ENCODE results near the gene NIPAL3.

NIPAL3 gene

DNA sequence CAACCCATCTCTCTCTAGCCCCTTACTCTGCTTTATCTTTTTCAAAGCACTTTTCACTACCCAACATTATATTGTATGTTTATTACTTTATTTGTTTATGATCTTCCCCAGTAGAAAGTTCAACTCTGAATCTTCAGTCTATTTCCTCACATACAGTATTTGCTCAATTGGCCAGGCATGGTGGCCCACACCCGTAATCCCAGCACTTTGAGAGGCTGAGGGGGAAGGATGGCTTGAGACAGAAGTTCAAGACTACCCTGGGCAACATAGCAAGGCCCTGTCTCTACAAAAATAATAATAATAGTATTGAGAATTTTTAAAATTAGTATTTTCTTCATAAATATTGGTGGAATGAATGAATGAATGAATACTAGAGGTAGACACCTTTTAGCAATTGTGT lies 3.2 kb upstream of the NIPAL3 start:
- no peak for ATAC-seq
- TF ChIP-seq CSDC2 (CRISPR knock-in tag; IDR thresholded peaks at IDR 0.05) (no peak), ZNF70 (CRISPR knock-in tag; IDR thresholded peaks at IDR 0.05) (no peak), SNAI2 (CRISPR knock-in tag; IDR thresholded peaks at IDR 0.05) (no peak), PPARA (CRISPR knock-in tag; IDR thresholded peaks at IDR 0.05; ENCODE audit: borderline replicate concordance) (no peak), ZNF565 (CRISPR knock-in tag; conservative IDR thresholded peaks at IDR 0.05; ENCODE audit: low read depth) (no peak), TCF4 (CRISPR knock-in tag; IDR thresholded peaks at IDR 0.05; ENCODE audit: borderline replicate concordance) (no peak), ZFP3 (CRISPR knock-in tag; IDR thresholded peaks at IDR 0.05) (no peak), ZNF8 (CRISPR knock-in tag; IDR thresholded peaks at IDR 0.05) (no peak), ISL1 (CRISPR knock-in tag; IDR thresholded peaks at IDR 0.05) (no peak), BACH2 (CRISPR knock-in tag; IDR thresholded peaks at IDR 0.05; ENCODE audit: borderline replicate concordance) (no peak), ZFP30 (CRISPR knock-in tag; IDR thresholded peaks at IDR 0.05) (no peak), ESRRG (CRISPR knock-in tag; IDR thresholded peaks at IDR 0.05) (no peak), OSR1 (CRISPR knock-in tag; IDR thresholded peaks at IDR 0.05) (no peak)
- TF ChIP-seq, protein P1, sequence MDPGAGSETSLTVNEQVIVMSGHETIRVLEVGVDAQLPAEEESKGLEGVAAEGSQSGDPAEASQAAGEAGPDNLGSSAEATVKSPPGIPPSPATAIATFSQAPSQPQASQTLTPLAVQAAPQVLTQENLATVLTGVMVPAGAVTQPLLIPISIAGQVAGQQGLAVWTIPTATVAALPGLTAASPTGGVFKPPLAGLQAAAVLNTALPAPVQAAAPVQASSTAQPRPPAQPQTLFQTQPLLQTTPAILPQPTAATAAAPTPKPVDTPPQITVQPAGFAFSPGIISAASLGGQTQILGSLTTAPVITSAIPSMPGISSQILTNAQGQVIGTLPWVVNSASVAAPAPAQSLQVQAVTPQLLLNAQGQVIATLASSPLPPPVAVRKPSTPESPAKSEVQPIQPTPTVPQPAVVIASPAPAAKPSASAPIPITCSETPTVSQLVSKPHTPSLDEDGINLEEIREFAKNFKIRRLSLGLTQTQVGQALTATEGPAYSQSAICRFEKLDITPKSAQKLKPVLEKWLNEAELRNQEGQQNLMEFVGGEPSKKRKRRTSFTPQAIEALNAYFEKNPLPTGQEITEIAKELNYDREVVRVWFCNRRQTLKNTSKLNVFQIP (CRISPR knock-in tag; IDR thresholded peaks at IDR 0.05; ENCODE audit: borderline replicate concordance, low read depth) = no peak
- TF ChIP-seq, protein P2, sequence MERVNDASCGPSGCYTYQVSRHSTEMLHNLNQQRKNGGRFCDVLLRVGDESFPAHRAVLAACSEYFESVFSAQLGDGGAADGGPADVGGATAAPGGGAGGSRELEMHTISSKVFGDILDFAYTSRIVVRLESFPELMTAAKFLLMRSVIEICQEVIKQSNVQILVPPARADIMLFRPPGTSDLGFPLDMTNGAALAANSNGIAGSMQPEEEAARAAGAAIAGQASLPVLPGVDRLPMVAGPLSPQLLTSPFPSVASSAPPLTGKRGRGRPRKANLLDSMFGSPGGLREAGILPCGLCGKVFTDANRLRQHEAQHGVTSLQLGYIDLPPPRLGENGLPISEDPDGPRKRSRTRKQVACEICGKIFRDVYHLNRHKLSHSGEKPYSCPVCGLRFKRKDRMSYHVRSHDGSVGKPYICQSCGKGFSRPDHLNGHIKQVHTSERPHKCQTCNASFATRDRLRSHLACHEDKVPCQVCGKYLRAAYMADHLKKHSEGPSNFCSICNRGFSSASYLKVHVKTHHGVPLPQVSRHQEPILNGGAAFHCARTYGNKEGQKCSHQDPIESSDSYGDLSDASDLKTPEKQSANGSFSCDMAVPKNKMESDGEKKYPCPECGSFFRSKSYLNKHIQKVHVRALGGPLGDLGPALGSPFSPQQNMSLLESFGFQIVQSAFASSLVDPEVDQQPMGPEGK (CRISPR knock-in tag; IDR thresholded peaks at IDR 0.05; ENCODE audit: borderline replicate concordance) = no peak
- TF ChIP-seq, protein P3, sequence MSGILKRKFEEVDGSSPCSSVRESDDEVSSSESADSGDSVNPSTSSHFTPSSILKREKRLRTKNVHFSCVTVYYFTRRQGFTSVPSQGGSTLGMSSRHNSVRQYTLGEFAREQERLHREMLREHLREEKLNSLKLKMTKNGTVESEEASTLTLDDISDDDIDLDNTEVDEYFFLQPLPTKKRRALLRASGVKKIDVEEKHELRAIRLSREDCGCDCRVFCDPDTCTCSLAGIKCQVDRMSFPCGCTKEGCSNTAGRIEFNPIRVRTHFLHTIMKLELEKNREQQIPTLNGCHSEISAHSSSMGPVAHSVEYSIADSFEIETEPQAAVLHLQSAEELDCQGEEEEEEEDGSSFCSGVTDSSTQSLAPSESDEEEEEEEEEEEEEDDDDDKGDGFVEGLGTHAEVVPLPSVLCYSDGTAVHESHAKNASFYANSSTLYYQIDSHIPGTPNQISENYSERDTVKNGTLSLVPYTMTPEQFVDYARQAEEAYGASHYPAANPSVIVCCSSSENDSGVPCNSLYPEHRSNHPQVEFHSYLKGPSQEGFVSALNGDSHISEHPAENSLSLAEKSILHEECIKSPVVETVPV (CRISPR knock-in tag; IDR thresholded peaks at IDR 0.05) = no peak

DNA sequence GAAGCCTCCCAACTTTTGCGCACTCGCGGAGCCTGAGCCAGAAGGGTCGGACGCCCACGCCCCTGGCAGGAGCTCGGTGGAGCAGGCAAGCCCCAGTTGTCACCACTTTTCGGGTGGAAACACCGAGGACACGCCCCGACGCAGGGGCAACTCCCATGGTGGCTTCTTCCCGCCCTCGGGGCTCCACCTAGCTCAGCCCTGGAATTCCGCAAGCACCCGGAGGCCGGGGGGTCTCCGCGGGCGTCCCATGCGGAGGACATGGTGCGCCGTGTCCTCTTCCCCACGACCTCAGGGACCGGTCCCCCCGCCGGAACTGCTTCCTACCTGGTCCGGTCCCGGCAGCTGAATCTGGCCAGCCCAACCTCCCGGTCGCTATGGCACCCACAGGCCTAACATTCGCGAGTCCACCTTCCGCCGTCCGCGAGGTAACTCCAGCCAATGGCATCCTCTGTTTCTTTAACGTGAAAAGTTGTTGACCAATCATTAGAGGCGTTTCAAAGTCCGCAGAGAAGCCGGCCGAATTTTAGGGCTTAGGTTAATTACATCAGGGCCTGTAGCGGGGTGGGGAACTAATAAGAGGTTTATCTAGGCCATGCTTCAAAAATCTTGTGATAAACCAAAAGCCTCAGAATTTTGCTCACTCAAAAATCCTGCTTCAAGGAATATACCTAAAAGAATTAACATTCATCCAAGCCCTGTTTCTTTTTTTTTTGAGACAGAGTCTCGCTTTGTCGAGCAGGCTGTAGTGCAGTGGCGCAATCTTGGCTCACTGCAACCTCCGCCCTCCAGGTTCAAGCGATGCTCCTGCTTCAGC lies 2.0 kb upstream of the NIPAL3 start, which contains the start of gene STPG1:
STPG1 (minus strand) TSS at position 433 of the 814 bp plus-strand sequence. CDS start 12,394 bp downstream, outside the sequence.
- peak; percentile 64 for ATAC-seq
- TF ChIP-seq ARNTL (CRISPR knock-in tag; IDR thresholded peaks at IDR 0.05; ENCODE audit: borderline replicate concordance, low read depth) = no peak
- TF ChIP-seq BACH2 (CRISPR knock-in tag; IDR thresholded peaks at IDR 0.05; ENCODE audit: borderline replicate concordance) = no peak
- TF ChIP-seq, protein P2 (CRISPR knock-in tag; IDR thresholded peaks at IDR 0.05; ENCODE audit: borderline replicate concordance) = no peak
- TF ChIP-seq, protein P1 (CRISPR knock-in tag; IDR thresholded peaks at IDR 0.05; ENCODE audit: borderline replicate concordance, low read depth) = no peak

DNA sequence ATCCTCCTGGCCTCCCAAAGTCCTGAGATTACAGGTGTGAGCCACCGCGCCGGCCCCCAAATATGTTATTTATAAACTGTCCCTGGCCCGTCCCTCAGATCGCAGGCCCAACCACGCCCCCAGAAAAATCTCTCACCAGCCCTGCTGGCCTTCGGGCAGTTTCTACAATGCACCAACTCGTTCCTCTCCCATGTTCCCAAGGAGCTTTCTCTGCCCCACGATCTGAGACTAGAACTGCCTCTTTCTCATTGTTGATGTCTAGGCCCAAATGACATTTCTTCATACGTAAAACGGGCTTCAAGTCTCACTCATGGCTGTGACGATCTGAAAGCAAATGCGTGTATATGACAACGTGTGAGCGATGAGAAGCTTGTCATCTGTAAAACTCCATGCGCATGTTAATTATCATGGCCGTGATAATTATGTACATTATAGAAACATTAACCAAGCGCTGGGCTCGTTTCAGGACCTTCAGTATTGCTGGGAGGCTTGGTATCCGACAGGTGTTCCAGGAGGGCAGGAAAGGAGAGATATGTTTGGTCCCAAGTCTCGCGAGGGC lies 748 bp upstream of the NIPAL3 start:
- no peak for ATAC-seq
- TF ChIP-seq OSR1 (CRISPR knock-in tag; IDR thresholded peaks at IDR 0.05) = no peak
- no peak for TF ChIP-seq ARNTL (CRISPR knock-in tag; IDR thresholded peaks at IDR 0.05; ENCODE audit: borderline replicate concordance, low read depth)
- TF ChIP-seq, protein P1 (CRISPR knock-in tag; IDR thresholded peaks at IDR 0.05; ENCODE audit: borderline replicate concordance, low read depth) = no peak
- TF ChIP-seq ZNF565 (CRISPR knock-in tag; conservative IDR thresholded peaks at IDR 0.05; ENCODE audit: low read depth) = no peak
- TF ChIP-seq BACH2 (CRISPR knock-in tag; IDR thresholded peaks at IDR 0.05; ENCODE audit: borderline replicate concordance) = no peak
- TF ChIP-seq, protein P4, sequence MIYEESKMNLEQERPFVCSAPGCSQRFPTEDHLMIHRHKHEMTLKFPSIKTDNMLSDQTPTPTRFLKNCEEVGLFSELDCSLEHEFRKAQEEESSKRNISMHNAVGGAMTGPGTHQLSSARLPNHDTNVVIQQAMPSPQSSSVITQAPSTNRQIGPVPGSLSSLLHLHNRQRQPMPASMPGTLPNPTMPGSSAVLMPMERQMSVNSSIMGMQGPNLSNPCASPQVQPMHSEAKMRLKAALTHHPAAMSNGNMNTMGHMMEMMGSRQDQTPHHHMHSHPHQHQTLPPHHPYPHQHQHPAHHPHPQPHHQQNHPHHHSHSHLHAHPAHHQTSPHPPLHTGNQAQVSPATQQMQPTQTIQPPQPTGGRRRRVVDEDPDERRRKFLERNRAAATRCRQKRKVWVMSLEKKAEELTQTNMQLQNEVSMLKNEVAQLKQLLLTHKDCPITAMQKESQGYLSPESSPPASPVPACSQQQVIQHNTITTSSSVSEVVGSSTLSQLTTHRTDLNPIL (CRISPR knock-in tag; IDR thresholded peaks at IDR 0.05; ENCODE audit: low read depth) = no peak
- no peak for TF ChIP-seq SNAI2 (CRISPR knock-in tag; IDR thresholded peaks at IDR 0.05)
- no peak for TF ChIP-seq TOX (CRISPR knock-in tag; IDR thresholded peaks at IDR 0.05; ENCODE audit: borderline replicate concordance)
- no peak for TF ChIP-seq ISL1 (CRISPR knock-in tag; IDR thresholded peaks at IDR 0.05)
- no peak for TF ChIP-seq ZNF8 (CRISPR knock-in tag; IDR thresholded peaks at IDR 0.05)
